Activated CD4-positive, alpha-beta memory T cell treated with anti-CD3 and anti-CD28 coated beads for 36 hours (primary cell): Measurements from ENCODE around the gene TRERF1. TPM values are rescaled to one million over a fixed set of nuclear protein-coding genes. Genes with fewer than 3 reads are reported as not detected.

ENCODE experiments used
- CTCF ChIA-PET: fragments of 350-600 bp; sonication (Branson Sonifier 250); formaldehyde crosslinking; loops from one replicate; lab custom pipeline; 2021; ENCODE audit warnings: antibody characterized with exemption, inconsistent platforms; lab: Charles Lee
- POLR2A ChIA-PET: fragments of 350-600 bp; sonication (Branson Sonifier 250); formaldehyde crosslinking; loops from one replicate; lab custom pipeline; 2021; ENCODE audit warnings: antibody characterized with exemption; lab: Charles Lee
- DNase-seq: peaks from one replicate; pipeline ENCODE4 v3.0.0-alpha.2; 2020
- H3K27ac Mint-ChIP-seq: one replicate; pipeline ENCODE4 v1.8.0; 2021; ENCODE audit warnings: mixed read lengths
- H3K27me3 Mint-ChIP-seq: one replicate; pipeline ENCODE4 v1.8.0; 2021; ENCODE audit warnings: mixed read lengths
- H3K36me3 Mint-ChIP-seq: one replicate; pipeline ENCODE4 v1.8.0; 2021; ENCODE audit warnings: mixed read lengths
- H3K4me1 Mint-ChIP-seq: one replicate; pipeline ENCODE4 v1.8.0; 2021; ENCODE audit warnings: low read depth, mixed read lengths
- H3K4me3 Mint-ChIP-seq: one replicate; pipeline ENCODE4 v1.8.0; 2021; ENCODE audit warnings: mild to moderate bottlenecking, mixed read lengths
- H3K9me3 Mint-ChIP-seq: one replicate; pipeline ENCODE4 v1.8.0; 2021; ENCODE audit warnings: mixed read lengths
- intact Hi-C: fragments of 100-400 bp; cut with micrococcal nuclease; formaldehyde crosslinking; loops from one replicate; pipeline ENCODE4 v1.15.1; 2023
- total RNA-seq, 2 experiments: library from RNA; stranded (reverse); gene quantifications; one replicate each; pipeline ENCODE4 v1.2.3, GENCODE V29; 2021

The TRERF1 gene
- total RNA-seq, 2 experiments from 2014 or later = 16.3 to 16.7 TPM

GRCh38 chr6:42403831-42404230, 47.9 kb downstream of the TRERF1 start:
- Mint-ChIP-seq H3K4me3 (no peak overlapping the region), H3K27me3 (no peaks in the 10 kb centered on the region), H3K4me1 (peaks cover 78% of the 10 kb centered on the region), H3K27ac (peak overlapping the region; percentile 55), H3K9me3 (no peaks in the 10 kb centered on the region), H3K36me3 (peaks cover 6% of the 10 kb centered on the region)
- CTCF ChIA-PET = interaction anchor here (0.8 to 3.6 kb wide), 10 partner anchors 13 to 144 kb away, joined by 4 to 23 read pairs (median 6); no protein-coding TSS in a partner anchor
- DNase-seq = no peak
- POLR2A ChIA-PET = interaction anchor here (0.9 to 5.2 kb wide), 5 partner anchors 13 to 160 kb away, joined by 3 to 69 read pairs (median 6); partner anchors contain the start of gene TRERF1
- intact Hi-C loops = loop anchor here (2.0 to 5.0 kb wide), 3 partner anchors 19 to 118 kb away; partner anchors contain the start of gene TRERF1

DNA sequence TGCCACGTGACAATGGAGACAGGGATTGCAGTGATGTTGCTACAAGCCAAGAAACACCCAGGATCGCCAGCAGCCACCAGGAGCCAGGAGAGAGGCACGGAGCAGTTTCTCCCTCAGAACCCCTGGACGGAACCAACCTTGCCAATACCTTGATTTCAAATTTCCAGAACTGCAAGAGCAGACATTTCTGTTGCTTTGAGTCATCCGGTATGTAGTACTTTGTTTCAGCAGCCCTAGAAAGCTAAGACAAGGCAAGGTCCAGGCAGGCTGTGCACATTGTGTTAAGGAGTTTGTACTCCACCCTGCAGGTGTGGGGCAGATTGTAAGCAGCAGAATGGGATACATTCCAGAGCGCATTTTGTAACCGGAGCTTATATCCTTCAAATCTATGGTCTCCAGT, 48.3 kb downstream of the TRERF1 start:
- DNase-seq = no peak
- intact Hi-C loops = loop anchor here (2.0 to 5.0 kb wide), 2 partner anchors 47 to 119 kb away; partner anchors contain the start of gene TRERF1
- H3K9me3 Mint-ChIP-seq = no peaks in the 10 kb centered on the region
- H3K27ac Mint-ChIP-seq = no peak overlapping the region
- ChIA-PET POLR2A (interaction anchor here (0.9 to 5.2 kb wide), 4 partner anchors 13 to 161 kb away, joined by 3 to 69 read pairs (median 7); partner anchors contain the start of gene TRERF1), CTCF (interaction anchor here (0.8 to 3.6 kb wide), 10 partner anchors 13 to 145 kb away, joined by 3 to 23 read pairs (median 5); no protein-coding TSS in a partner anchor)
- peaks cover 10% of the 10 kb centered on the region for H3K36me3 Mint-ChIP-seq
- H3K27me3 Mint-ChIP-seq = no peaks in the 10 kb centered on the region
- peak overlapping the region; percentile 24 for H3K4me3 Mint-ChIP-seq
- peaks cover 83% of the 10 kb centered on the region for H3K4me1 Mint-ChIP-seq

GRCh38 chr6:42402184-42402583, 49.5 kb downstream of the TRERF1 start:
- POLR2A ChIA-PET = interaction anchor here (0.6 to 5.2 kb wide), 15 partner anchors 12 to 119 kb away, joined by 3 to 69 read pairs (median 4); partner anchors contain the start of gene TRERF1
- Mint-ChIP-seq H3K4me1 (peaks cover 81% of the 10 kb centered on the region), H3K27ac (peak overlapping the region; percentile 76), H3K27me3 (no peaks in the 10 kb centered on the region), H3K9me3 (no peaks in the 10 kb centered on the region), H3K4me3 (no peak overlapping the region), H3K36me3 (peaks cover 11% of the 10 kb centered on the region)
- peak; percentile 85 for DNase-seq
- intact Hi-C loops = loop anchor here (1.0 to 5.0 kb wide), 4 partner anchors 12 to 120 kb away; partner anchors contain the start of gene TRERF1
- CTCF ChIA-PET = interaction anchor here (0.7 to 3.6 kb wide), 12 partner anchors 10 to 149 kb away, joined by 3 to 23 read pairs (median 4); no protein-coding TSS in a partner anchor

GRCh38 chr6:42401613-42401951, 50.1 kb downstream of the TRERF1 start:
- peak overlapping the region; percentile 11 for H3K4me3 Mint-ChIP-seq
- CTCF ChIA-PET = interaction anchor here (1.3 to 3.6 kb wide), 5 partner anchors 11 to 146 kb away, joined by 3 to 23 read pairs (median 8); no protein-coding TSS in a partner anchor
- no peaks in the 10 kb centered on the region for H3K27me3 Mint-ChIP-seq
- DNase-seq = no peak
- H3K36me3 Mint-ChIP-seq = peaks cover 11% of the 10 kb centered on the region
- no peaks in the 10 kb centered on the region for H3K9me3 Mint-ChIP-seq
- H3K4me1 Mint-ChIP-seq = peaks cover 80% of the 10 kb centered on the region
- H3K27ac Mint-ChIP-seq = peak overlapping the region; percentile 21
- POLR2A ChIA-PET = interaction anchor here (0.9 to 5.2 kb wide), 8 partner anchors 11 to 62 kb away, joined by 3 to 69 read pairs (median 6); no protein-coding TSS in a partner anchor
- intact Hi-C loops = loop anchor here (5.0 kb wide), 1 partner anchor 121 kb away; no protein-coding TSS in a partner anchor

- H3K4me1 Mint-ChIP-seq = peaks cover 78% of the 10 kb centered on the region
- no peaks in the 10 kb centered on the region for H3K9me3 Mint-ChIP-seq
- ChIA-PET CTCF (interaction anchor here (2.0 to 3.2 kb wide), 2 partner anchors 11 to 40 kb away, joined by 6 to 8 read pairs; no protein-coding TSS in a partner anchor), POLR2A (interaction anchor here (1.4 to 5.2 kb wide), 4 partner anchors 10 to 43 kb away, joined by 3 to 69 read pairs (median 7); no protein-coding TSS in a partner anchor)
- H3K36me3 Mint-ChIP-seq = peaks cover 11% of the 10 kb centered on the region
- DNase-seq = no peak
- no peaks in the 10 kb centered on the region for H3K27me3 Mint-ChIP-seq
- H3K4me3 Mint-ChIP-seq = peak overlapping the region; percentile 11
- intact Hi-C loops = loop anchor here (5.0 kb wide), 1 partner anchor 121 kb away; no protein-coding TSS in a partner anchor
- H3K27ac Mint-ChIP-seq = peak overlapping the region; percentile 21
These were observed 50.7 kb downstream of the TRERF1 start for GRCh38 chr6:42400886-42401612.

DNA sequence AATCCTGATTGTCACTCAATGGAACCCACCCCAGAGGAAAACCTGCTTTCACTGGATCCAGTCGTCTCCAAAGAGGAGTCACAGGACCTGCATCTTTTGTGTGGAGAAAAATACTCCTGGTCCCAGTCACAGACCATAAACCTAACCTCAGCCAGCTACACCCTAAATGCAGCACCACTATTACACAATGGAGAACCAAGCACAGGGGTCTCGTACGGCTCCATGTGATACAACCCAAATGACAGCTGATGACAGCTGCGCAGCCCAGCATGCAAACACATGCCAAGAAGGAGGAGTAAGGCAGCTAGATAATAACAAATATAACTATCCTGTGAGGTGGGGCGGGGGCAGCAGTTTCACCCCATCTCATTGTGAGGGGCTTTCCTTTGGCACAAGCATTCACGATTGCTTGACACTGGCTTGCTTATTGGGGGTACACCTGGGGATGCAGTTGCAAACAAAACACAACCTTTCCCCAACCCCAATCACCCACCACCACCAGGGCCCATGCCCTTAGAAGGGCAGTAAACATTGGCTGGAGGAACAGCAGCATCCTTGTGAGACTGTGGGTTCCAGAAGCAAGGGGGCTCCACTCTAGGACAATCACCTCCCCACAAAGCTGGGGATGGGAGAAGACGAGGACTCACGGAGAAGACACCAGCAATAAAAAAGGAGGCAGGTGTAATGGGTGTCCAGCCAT, 51.5 kb downstream of the TRERF1 start:
- CTCF ChIA-PET = interaction anchor here (2.0 kb wide), 1 partner anchor 10 kb away, joined by 6 read pairs; no protein-coding TSS in a partner anchor
- Mint-ChIP-seq H3K4me3 (no peak overlapping the region), H3K27ac (peak overlapping the region; percentile 30), H3K36me3 (peaks cover 11% of the 10 kb centered on the region), H3K9me3 (no peaks in the 10 kb centered on the region), H3K4me1 (peaks cover 84% of the 10 kb centered on the region), H3K27me3 (no peaks in the 10 kb centered on the region)
- DNase-seq = no peak
- intact Hi-C loops = loop anchor here (5.0 kb wide), 1 partner anchor 122 kb away; no protein-coding TSS in a partner anchor
- POLR2A ChIA-PET = no interaction called here

- CTCF ChIA-PET = no interaction called here
- Mint-ChIP-seq H3K36me3 (peaks cover 9% of the 10 kb centered on the region), H3K27ac (no peak overlapping the region), H3K4me1 (peaks cover 83% of the 10 kb centered on the region), H3K27me3 (no peaks in the 10 kb centered on the region), H3K4me3 (no peak overlapping the region), H3K9me3 (no peaks in the 10 kb centered on the region)
- intact Hi-C loops = no loop called here
- POLR2A ChIA-PET = interaction anchor here (1.0 kb wide), 1 partner anchor 31 kb away, joined by 3 read pairs; no protein-coding TSS in a partner anchor
- DNase-seq = peak; percentile 34
These were observed 55.0 kb downstream of the TRERF1 start for GRCh38 chr6:42396720-42397119.

GRCh38 chr6:42394881-42395620, 56.7 kb downstream of the TRERF1 start:
- Mint-ChIP-seq H3K36me3 (peaks cover 9% of the 10 kb centered on the region), H3K27me3 (no peaks in the 10 kb centered on the region), H3K27ac (peak overlapping the region; percentile 42), H3K4me3 (peak overlapping the region; percentile 10), H3K9me3 (no peaks in the 10 kb centered on the region), H3K4me1 (peaks cover 87% of the 10 kb centered on the region)
- POLR2A ChIA-PET = no interaction called here
- intact Hi-C loops = no loop called here
- DNase-seq = peak; percentile 10
- CTCF ChIA-PET = interaction anchor here (1.3 kb wide), 1 partner anchor 29 kb away, joined by 3 read pairs; no protein-coding TSS in a partner anchor

DNA sequence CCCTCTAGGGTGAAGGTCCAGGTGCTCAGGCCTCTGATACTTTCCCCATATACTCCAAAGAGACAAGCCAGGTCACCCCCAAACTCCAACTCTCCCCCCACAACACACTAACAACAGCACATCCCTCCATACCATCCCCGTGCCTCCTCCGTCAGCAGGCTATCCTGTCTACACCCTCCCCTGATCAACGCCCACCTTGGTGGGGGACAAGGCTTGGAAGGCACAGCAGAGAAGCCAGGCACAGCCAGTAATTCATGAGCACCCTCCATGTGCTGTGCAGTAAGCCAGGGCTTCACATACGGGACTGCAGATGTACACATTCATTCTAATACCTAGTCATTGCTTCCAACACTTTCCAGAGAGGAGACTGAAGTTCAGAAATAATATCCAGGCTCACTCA, 57.6 kb downstream of the TRERF1 start:
- DNase-seq = peak; percentile 20
- Mint-ChIP-seq H3K36me3 (peaks cover 9% of the 10 kb centered on the region), H3K27me3 (no peaks in the 10 kb centered on the region), H3K4me1 (peaks cover 87% of the 10 kb centered on the region), H3K9me3 (no peaks in the 10 kb centered on the region), H3K4me3 (peak overlapping the region; percentile 45), H3K27ac (peak overlapping the region; percentile 55)
- intact Hi-C loops = no loop called here
- POLR2A ChIA-PET = no interaction called here
- CTCF ChIA-PET = no interaction called here

GRCh38 chr6:42393339-42393738, 58.4 kb downstream of the TRERF1 start:
- CTCF ChIA-PET = no interaction called here
- DNase-seq = peak; percentile 8
- Mint-ChIP-seq H3K27ac (no peak overlapping the region), H3K9me3 (no peaks in the 10 kb centered on the region), H3K4me3 (no peak overlapping the region), H3K27me3 (no peaks in the 10 kb centered on the region), H3K4me1 (peaks cover 87% of the 10 kb centered on the region), H3K36me3 (peaks cover 6% of the 10 kb centered on the region)
- POLR2A ChIA-PET = interaction anchor here (6.6 kb wide), 1 partner anchor 10 kb away, joined by 69 read pairs; no protein-coding TSS in a partner anchor
- intact Hi-C loops = no loop called here
